ACHN (cell line): ENCODE data around the gene ENTREP3.

Experiments
- DNase-seq: peaks from one replicate; pipeline ENCODE4 v3.0.0-alpha.2; 2015
- in situ Hi-C: cut with HindIII; loops from 2 replicates; pipeline ENCODE4 v1.10.0; 2017; ENCODE audit warnings: low sequenced_read_pairs, low pct_ligation_motif_present, low pct_unique_long_range_greater_than_20kb

The ENTREP3 gene

DNA sequence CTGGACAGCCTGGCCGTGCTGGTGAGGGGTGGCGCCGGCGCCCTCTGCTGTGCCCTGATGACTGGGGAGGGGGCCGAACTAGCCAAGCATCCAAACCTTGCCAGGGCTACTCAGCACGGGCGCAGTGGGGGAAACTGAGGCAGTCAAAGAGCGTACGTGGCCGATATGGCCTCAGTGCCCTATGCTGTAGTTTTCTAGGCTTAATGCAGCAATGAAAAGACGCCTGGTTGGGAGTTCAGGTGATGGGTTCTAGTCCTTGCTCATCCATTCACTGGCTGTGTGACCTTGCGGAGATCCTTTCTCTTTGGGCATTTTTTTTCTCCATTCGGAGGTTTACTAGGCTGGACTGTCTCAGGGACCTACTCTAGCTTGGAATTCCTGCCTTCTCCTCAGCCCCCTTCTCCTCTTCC lies 46.0 kb downstream of the ENTREP3 start:
- in situ Hi-C loops = no loop called here
- no peak for DNase-seq

DNA sequence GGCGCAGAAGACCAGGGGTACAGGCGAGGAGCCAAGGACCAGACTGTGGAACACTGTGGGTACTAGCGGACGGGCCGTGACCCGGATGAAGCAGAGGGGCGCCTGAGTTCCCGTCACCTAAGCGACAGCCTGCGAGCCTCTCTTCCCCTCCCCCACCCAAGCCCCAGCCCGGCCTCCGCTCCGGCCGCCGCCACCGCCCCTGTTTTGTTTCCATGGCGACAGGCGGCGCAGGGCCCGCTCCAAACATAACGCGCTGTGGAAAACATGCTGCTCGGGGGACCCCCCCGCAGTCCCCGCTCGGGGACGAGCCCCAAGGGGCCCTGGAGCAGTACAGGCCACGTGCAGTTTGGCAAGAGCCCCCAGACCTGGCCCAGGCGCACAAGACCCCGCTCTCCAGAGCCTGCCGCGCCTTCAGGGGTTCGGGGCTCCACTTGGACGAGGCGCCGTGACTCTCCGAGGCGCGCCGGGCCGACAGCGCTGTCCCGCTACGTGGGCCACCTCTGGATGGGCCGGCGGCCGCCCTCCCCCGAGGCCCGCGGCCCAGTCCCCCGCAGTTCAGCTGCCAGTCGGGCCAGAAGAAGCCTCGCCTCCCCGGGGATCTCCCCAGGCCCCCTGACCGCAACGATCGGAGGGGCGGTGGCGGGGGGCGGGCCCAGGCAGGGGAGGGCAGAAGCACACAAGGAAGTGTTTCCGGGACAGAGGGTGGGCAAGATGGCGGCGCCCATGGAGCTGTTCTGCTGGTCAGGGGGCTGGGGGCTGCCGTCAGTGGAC lies 46.6 kb downstream of the ENTREP3 start, which contains the start of gene MTX1:
MTX1 (plus strand) TSS at position 155 of the 771 bp plus-strand sequence; CDS start at position 265, 110 bp downstream.
- DNase-seq = peak; percentile 86
- in situ Hi-C loops = no loop called here

DNA sequence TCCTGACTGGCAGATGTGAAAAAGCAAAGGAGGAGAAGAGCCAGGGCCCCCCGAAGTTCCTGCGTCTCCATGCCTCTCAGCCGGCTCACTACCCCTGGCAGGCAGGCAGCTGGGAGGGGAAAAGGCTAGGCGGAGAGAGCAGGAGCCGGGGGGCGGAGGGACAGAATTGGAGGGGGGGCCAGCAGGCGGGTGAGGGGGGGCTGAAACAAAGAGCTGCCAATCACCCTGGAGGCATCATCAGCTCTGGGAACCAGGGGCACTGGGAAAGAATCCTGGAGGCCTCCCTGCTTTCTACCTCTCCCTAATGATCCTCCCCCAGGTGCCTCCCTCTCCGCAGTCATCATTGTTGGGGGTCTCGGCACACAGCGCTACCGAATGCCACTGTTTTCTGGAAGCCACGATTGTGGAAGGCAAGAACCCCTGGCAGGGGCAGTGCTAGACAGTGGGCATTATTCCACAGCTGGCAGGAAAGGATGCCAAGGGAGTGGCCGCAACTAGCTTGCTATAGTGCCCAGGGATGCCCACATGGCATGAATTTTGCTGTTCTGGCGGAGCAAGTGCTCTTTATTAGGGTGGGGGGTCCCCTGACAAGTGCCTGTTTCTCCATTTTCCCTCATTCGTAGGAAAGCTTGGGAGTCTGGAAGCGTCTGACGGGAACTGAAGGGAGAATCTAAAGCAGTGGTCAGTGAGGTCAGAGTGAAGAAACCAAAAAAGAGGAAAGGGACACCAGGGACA lies 47.3 kb downstream of the ENTREP3 start, which contains the start of gene THBS3:
THBS3 (minus strand) TSS at position 92 of the 735 bp plus-strand sequence; CDS start at position 71, 21 bp downstream.
- in situ Hi-C loops = no loop called here

DNA sequence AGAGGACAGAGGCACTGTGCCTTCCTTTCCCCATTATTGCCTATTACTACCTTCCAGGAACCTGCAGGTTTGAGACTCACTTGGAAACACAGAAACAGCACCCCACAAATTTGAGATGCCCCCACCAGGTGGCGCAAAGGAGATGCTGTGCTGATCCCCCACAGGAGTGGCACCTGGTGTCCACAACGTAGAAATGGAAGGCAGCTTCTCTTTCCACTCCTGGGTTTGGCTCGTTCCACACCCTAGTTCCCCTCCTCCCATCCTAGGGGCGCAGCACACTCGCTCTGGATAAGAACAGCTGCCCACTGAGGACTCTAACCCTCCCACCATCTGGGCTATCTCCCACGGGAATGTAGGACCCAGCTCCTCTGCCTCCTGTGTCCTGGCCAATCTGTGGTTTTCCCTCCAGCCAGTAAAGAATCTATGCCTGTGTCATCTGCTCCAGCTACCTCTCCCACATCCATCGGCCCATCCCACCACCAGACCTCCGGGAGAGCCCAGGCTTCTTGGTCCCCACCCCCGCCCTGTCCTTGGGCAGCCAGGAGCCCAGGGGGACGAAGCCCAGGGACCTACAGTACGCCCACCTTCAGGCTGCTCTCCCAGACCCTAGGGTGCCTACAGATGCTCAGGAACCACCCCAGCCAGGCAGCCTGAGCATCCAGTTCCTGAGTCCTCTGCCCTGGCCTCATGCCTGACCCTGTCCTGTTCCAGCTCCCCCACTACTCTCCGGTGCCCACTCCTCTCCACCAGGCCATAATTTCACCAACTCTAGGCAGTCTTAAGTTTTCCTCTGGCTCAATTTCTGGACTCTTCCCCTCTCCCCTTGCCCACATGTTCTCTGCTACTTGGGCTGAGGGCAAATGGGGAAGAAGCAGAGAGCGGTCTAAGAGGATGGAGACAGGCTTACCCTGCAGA lies 48.1 kb downstream of the ENTREP3 start:
- in situ Hi-C loops = no loop called here
- DNase-seq = peak; percentile 88

More for the DNA sequence above, 47.3 kb downstream of the ENTREP3 start, which contains the start of gene THBS3:
- DNase-seq = peak; percentile 62

DNA sequence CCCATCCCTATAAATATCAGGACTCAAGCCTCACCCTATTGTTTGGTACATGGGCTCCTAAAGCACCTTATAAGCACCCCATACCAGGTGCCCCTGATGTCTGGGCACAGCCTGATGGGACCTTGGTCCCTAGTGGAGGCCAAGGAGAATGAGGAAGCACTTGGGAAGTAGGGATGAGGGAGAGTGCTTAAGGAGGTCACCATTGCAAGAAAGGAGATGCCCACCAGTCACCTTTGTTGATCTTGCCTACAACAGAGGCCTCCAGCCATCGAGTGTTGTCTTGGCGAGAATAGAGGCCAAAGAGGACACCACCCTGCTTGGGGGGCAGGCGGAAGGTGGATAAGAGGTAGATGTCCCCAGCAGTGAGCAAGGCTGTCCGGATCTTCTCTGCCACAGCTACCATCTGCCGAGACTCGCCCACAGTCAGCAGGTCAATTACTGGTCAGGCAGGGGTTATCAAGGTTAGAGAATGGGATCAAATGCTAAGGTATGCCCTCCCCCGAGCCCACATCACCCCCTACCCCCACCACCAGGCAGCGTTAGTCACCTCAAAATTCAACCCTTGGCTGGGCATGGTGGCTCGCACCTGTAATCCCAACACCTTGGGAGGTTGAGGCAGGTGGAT lies 49.2 kb downstream of the ENTREP3 start:
- in situ Hi-C loops = no loop called here
- no peak for DNase-seq

DNA sequence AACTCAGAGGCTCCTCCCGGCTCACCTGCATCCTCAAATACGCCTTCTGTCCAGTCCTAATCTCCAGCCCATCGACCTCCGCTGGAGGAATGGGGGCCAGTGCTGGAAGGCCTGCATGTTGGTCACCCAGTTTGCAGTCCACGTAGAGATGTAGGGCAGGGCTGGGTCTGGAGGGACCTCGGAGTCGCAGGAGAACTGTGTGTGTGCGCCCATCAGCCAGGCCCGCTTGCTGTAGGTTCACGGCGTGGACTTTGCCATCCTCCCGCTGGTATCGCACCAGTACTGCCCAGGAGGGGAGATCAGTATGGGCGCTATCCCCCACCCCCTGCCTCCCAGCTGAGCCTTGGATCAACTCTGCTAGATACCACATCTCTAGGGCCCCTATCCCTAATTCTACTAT lies 50.2 kb downstream of the ENTREP3 start:
- in situ Hi-C loops = no loop called here
- DNase-seq = no peak

DNA sequence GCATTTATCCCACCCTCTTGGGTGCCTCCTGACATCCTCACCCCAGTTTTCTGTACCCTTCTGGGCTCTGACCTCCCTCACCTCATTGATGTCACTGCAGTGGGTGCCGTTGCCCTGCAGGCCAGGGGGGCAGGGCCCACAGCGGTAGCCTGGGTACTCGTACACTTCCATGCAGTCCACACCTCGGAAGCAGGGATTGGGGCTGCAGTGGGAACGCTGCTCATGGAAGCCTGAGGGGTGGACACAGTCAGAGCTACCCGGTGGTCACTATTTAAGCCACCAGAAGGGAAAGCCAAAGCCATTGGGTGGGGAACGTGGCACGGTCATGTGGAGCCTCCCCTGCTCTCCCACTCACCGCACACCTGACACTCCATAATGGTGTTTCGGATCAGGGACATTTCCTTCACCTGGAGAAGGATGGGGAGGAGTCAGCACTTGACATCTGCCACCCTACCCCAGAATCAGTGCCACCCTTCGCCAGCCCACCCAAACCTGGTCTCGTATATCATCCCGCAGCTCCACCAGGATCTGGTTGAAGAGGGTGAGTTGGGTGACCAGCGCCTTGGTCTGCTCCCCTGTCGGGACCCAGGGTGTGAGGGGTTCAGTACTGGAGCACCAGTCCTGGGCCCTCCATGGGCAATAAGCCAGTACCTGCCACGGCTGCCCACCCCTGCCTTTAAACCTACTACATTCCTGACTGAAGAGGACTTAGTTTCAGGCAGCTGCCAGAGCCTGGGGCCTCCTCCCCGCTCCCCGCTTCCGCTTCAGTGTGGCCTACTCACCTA lies 52.4 kb downstream of the ENTREP3 start:
- in situ Hi-C loops = no loop called here
- no peak for DNase-seq

DNA sequence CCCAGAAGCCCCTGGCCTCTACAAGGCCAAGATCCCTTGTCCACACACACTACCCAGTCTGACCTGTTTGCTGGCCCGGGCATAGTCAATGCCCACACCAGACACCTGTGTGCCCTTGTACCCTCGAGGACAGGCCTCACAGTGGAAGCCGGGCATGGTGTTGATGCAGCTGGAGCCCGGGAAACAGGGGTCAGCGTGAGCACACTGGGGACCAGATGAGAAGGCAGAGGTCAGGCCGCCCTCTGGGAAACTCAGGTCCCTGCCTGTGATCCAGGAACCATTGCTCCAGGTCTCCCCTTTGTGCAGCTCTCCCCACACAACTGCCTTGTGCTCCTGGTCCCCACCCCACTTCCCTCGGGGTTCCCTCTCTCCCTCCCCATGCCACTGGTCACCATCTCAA lies 53.1 kb downstream of the ENTREP3 start:
- in situ Hi-C loops = no loop called here
- no peak for DNase-seq

DNA sequence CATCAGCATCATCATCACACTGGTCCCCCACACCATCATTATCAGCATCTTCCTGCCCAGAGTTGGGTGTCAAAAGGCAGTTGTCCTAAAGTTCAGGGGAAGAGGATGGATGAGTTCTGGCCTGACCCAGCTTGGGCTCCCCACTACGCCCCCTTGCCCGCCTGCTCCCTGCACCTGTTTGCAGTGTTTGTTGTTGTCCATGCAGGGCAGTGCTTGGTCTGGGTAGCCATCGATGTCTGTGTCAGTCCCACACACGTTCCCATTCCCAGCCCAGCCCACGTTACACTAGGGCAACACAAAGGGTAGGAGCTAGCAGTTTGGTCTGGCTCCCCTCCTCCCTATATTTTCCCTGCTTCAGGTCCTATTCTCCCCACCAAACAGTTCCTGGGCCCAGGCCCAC lies 54.4 kb downstream of the ENTREP3 start:
- in situ Hi-C loops = no loop called here
- no peak for DNase-seq

DNA sequence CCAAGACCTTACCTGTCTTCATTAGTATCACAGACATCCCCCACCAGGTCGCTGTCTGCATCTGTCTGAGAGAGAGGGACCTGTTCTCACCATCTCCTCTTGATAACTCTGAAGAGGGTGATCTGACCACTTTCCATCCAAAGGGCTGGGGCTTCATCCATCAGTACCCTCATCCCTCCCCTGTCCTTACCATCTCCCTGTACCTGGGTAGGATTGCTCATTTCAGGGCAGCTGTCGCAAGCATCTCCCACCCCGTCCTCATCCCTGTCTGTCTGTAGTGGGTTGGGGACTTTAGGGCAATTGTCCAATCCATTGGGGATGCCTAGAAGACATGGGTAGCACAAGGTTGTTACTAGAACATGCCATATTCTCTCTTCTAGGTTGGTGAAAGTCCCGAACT lies 55.5 kb downstream of the ENTREP3 start:
- in situ Hi-C loops = no loop called here

DNA sequence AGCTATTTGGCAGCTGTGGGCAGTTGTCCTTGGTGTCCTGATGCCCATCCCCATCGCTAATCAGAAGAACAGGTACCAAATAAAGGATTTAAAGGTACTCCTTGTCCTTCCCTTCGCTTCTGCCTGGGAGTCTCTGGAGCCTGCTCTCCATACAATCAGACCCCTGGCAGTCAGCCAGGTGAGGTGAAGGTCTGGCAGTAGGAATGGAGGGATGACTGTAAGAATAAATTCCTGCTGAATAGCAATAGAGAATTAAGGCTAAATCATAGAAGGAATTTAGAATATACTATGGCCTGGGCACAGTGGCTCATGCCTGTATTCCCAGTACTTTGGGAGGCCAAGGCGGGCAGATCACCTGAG lies 56.8 kb downstream of the ENTREP3 start:
- no peak for DNase-seq
- in situ Hi-C loops = no loop called here

More for the DNA sequence above, 55.5 kb downstream of the ENTREP3 start:
- DNase-seq = no peak

DNA sequence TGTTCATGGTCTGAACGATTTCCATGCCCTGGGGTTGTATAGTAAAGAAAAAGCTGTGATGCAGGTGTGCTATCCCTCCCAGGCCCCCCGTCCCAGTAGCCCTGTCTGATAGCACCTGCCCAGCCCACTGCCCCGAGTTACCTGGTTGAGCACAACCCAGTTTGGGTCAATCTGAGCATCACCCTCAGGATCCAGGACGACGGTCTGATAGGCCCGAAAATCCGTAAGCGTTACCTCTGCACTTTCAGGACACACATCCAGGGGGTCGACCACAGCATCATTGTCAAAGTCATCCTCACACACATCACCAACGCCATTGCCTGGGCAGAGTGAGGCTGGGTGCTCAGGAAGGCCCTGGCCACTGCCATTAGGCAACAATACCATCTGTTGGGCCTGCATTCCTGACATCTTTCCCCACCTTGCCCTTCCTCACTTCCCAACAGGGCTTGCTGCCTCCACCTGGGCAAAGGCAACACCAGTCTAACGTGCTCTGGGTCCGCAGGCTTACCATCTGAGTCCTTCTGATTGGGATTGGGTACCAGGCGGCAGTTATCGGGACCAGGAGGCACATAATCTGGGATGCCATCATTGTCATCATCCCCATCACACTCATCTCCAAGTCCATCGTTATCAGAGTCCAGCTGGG lies 57.3 kb downstream of the ENTREP3 start:
- DNase-seq = no peak
- in situ Hi-C loops = no loop called here
